NCI-H2227 (cell line): ENCODE results near the gene NLE1.

ENCODE experiments used
- DNase-seq: peaks from one replicate; lab custom pipeline; 2025; ENCODE audit not compliant: unreplicated experiment; lab: John Stamatoyannopoulos, UW

NLE1 gene

GRCh38 chr17:35087731-35088355, 54.3 kb downstream of the NLE1 start:
- DNase-seq, result no peak

DNA sequence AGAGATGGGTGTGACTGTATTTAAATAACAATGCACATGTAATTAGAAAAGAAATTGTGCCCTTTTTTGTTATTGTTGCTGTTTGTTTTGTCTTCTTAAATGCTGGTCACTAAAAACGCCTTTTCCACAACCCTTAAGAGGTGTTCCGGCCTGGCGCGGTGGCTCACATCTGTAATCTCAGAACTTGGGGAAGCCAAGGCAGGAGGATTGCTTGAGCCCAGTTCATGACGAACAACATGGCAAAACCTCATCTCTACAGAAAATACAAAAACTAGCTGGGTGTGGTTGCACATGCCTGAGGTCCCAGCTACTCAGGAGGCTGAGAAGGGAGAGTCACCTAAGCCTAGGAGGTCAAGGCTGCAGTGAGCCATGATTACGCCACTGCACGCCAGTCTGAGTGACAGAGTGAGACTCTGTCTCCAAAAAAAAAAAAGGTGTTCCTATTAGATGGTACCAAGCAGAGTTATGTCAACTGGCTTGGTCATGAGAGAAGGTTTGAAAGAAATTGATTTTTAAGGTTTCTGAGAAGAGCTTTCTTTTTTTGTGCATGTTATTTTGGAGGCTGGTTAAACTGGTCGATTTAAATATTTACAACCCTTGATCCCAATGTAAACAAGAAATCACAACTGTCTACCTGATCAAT, 55.1 kb downstream of the NLE1 start:
- no peak for DNase-seq

- DNase-seq, result no peak
Measured at GRCh38 chr17:35086164-35086563, 55.9 kb downstream of the NLE1 start.

- DNase-seq, result no peak
Measured at GRCh38 chr17:35084987-35085386, 57.1 kb downstream of the NLE1 start.

DNA sequence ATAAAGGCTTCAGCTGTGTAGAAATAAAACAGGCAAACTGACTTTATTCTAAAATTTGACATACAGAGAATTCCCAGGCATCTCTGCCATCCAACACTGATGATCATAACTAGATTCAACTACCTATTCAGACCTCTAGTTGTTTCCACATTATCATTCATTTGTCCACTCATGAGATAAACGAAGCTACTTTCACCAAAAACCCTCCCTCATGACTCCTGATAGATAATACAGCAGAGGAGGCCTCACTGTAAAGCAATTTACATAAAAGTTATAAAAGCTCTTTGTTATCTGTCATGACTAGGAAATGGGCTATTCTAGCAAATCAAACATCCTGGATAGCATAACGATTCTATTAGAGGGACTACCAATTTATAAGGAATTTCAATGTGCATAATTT, 59.0 kb downstream of the NLE1 start:
- no peak for DNase-seq

GRCh38 chr17:35082073-35082657, 59.9 kb downstream of the NLE1 start:
- DNase-seq, result no peak

DNA sequence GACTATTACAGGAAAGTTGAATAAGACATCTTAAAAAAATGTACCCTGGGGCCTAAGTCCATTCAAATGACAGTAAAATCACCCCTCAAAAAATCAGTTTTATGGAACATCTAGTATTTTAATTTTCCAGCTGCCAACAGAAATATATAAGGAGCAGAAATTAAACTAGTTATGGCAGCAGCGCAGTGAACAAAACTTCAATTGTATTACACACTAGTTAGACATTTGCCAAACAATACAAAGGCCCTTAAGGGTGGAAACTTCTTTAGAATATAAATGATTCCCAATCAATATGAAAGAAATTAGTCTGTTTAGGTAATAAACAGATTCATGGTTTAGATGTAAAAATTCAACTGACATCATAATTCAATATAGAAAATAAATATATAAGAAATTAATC, 60.5 kb downstream of the NLE1 start:
- DNase-seq, result no peak

GRCh38 chr17:35080536-35080935, 61.6 kb downstream of the NLE1 start:
- DNase-seq, result no peak

DNA sequence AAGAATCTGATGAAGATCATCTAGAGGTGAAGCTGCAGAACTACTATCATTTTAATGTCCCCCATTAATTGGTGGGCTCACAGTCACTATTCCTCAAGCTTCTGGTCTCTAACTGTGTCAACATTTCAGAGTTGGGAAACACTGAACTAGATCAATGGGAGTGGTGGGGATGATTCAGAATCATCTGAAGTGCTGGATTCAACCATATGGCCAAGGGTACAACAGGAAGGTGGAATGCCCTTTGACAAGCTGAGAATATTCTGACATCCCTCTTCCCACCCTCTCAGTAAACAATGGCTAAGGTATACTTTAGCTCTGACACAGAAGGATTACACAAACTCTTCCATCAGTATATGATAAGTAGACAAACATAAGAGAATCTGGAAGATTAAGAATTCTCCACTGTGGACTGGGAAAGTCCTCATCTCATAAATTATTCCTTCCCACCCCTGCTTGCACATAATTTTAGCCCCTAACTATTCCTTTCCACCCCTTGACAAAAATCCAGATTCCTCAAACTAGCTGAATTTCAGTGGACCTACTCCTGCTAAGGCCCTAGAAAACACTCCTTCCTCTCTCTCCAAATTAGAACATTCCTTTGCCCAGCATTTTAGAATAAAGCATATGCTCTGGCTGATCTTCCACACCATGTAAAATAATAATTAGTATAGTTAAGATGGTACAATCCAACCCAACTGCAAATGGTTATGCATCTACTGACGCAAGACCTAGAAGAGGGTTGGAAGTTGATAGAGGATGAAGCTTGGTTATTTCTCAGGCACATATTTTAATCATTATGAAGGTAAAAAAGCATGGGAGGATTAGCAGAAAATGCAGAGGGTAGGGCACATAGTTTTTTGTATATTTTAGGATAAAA, 62.3 kb downstream of the NLE1 start:
- DNase-seq, result no peak
